SK-N-SH (cell line): Measurements from ENCODE around the gene NFIA. TPM values are rescaled to one million over a fixed set of nuclear protein-coding genes. Genes with fewer than 3 reads are reported as not detected.

Experiments
- CTCF ChIA-PET: fragments of 300-600, 350-600 bp; formaldehyde crosslinking; extraction: SDS; loops from one replicate; lab custom pipeline; 2021; lab: Yijun Ruan, JAX
- POLR2A ChIA-PET: fragments of 350-600 bp; sonication (Branson Sonifier 250); formaldehyde crosslinking; extraction: SDS; loops from one replicate; lab custom pipeline; 2020; ENCODE audit warnings: antibody characterized with exemption, inconsistent platforms; lab: Yijun Ruan, JAX
- DNase-seq: peaks from one replicate; pipeline ENCODE4 v3.0.0; 2012
- H2AFZ ChIP-seq: fragments of 200-600 bp; sonication (generic); 2 replicates; pipeline ENCODE4 v1.8.1; 2016; ENCODE audit warnings: antibody characterized with exemption, mild to moderate bottlenecking, low read depth
- H3F3A ChIP-seq: fragments of 200-600 bp; sonication (generic); replicated peaks from 2 replicates; pipeline ENCODE3; 2016; ENCODE audit warnings: antibody characterized with exemption, mild to moderate bottlenecking; ENCODE audit not compliant: insufficient read depth
- H3K27ac ChIP-seq, 2 experiments: fragments of 200-500 bp in 1 of 2; fragments of 200-600 bp in 1 of 2; sonication (Bioruptor generic) in 1 of 2; sonication (generic), shearing (Covaris generic) in 1 of 2; 2 replicates each; pipeline versions ENCODE4 v1.5.1 to v1.6.1; 2014 to 2016; ENCODE audit warnings: low read depth in 2 of 2, inconsistent platforms in 1 of 2, low read length in 1 of 2, mild to moderate bottlenecking in 1 of 2, mixed read lengths in 1 of 2
- H3K27me3 ChIP-seq: fragments of 200-600 bp; sonication (generic), shearing (Covaris generic); 2 replicates; pipeline ENCODE4 v1.6.1; 2016; ENCODE audit warnings: mixed run types; ENCODE audit not compliant: insufficient read depth
- H3K36me3 ChIP-seq, 2 experiments: fragments of 200-500 bp in 1 of 2; fragments of 200-600 bp in 1 of 2; sonication (Bioruptor generic) in 1 of 2; sonication (generic) in 1 of 2; replicated peaks in 1 of 2; 2 replicates each; pipeline versions ENCODE3 to v1.5.1; 2014 to 2016; ENCODE audit warnings: low read length in 1 of 2, mild to moderate bottlenecking in 1 of 2; ENCODE audit not compliant: insufficient read depth in 2 of 2, control insufficient read depth in 1 of 2
- H3K4me1 ChIP-seq, 2 experiments: fragments of 200-500 bp in 1 of 2; fragments of 200-600 bp in 1 of 2; sonication (Bioruptor generic) in 1 of 2; sonication (generic), shearing (Covaris generic) in 1 of 2; 2 replicates each; pipeline versions ENCODE4 v1.5.1 to v1.6.1; 2014 to 2016; ENCODE audit warnings: low read depth in 1 of 2, low read length in 1 of 2, mixed run types in 1 of 2; ENCODE audit not compliant: insufficient read depth in 2 of 2, control insufficient read depth in 1 of 2
- H3K4me2 ChIP-seq: fragments of 200-600 bp; sonication (generic), shearing (Covaris generic); 2 replicates; pipeline ENCODE4 v1.6.1; 2017; ENCODE audit warnings: mixed run types
- H3K4me3 ChIP-seq, 2 experiments: fragments of 200-500 bp in 1 of 2; fragments of 200-600 bp in 1 of 2; sonication (Bioruptor generic) in 1 of 2; sonication (generic), shearing (Covaris generic) in 1 of 2; 2 replicates each; pipeline versions ENCODE4 v1.5.1 to v1.8.1; 2014 to 2016; ENCODE audit warnings: low read depth in 2 of 2, inconsistent platforms in 1 of 2, low read length in 1 of 2, mild to moderate bottlenecking in 1 of 2, mixed read lengths in 1 of 2, moderate library complexity in 1 of 2
- H3K79me2 ChIP-seq: fragments of 200-600 bp; sonication (generic); 2 replicates; pipeline ENCODE4 v1.8.1; 2017; ENCODE audit warnings: mild to moderate bottlenecking; ENCODE audit not compliant: insufficient read depth
- H3K9ac ChIP-seq: fragments of 200-600 bp; sonication (generic); 2 replicates; pipeline ENCODE4 v1.6.1; 2017; ENCODE audit warnings: mixed run types
- H3K9me2 ChIP-seq: fragments of 200-600 bp; sonication (generic); 2 replicates; pipeline ENCODE4 v1.6.1; 2017; ENCODE audit warnings: mixed run types
- H3K9me3 ChIP-seq: fragments of 200-600 bp; sonication (generic); 2 replicates; pipeline ENCODE4 v1.6.1; 2017; ENCODE audit warnings: mixed run types, mild to moderate bottlenecking, moderate library complexity
- H4K20me1 ChIP-seq: fragments of 200-600 bp; sonication (generic); 2 replicates; pipeline ENCODE4 v1.6.1; 2017; ENCODE audit warnings: mild to moderate bottlenecking, mixed run types; ENCODE audit not compliant: insufficient read depth
- CHD2 ChIP-seq: fragments of 150-350 bp; IDR thresholded peaks from 2 replicates; pipeline ENCODE4 v1.6.1; 2018; ENCODE audit warnings: low read length; ENCODE audit not compliant: partially characterized antibody
- EP300 ChIP-seq, 2 experiments: IDR thresholded peaks; 2 replicates each; pipeline versions ENCODE4 v1.4.0 to v1.6.1; 2012; ENCODE audit warnings: borderline replicate concordance in 1 of 2, low read depth in 1 of 2, low read length in 1 of 2
- EZH2phosphoT487 ChIP-seq: fragments of 200-600 bp; sonication (generic); IDR thresholded peaks from 2 replicates; pipeline ENCODE4 v1.6.1; 2017; ENCODE audit warnings: low read depth, mixed run types, mild to moderate bottlenecking, antibody characterized with exemption, moderate library complexity, borderline replicate concordance
- GATA2 ChIP-seq: sonication (generic); formaldehyde crosslinking; IDR thresholded peaks from 2 replicates; pipeline ENCODE4 v1.5.0; 2020; ENCODE audit warnings: mild to moderate bottlenecking, missing genetic modification reagents
- MXI1 ChIP-seq: IDR thresholded peaks from 2 replicates; pipeline ENCODE4 v1.6.1; 2012; ENCODE audit warnings: mild to moderate bottlenecking, low read depth, low read length, improper control_type of control experiment
- SMC3 ChIP-seq: IDR thresholded peaks from 2 replicates; pipeline ENCODE4 v1.6.1; 2012; ENCODE audit warnings: low read depth, low read length, improper control_type of control experiment
- TAF1 ChIP-seq: IDR thresholded peaks from 2 replicates; pipeline ENCODE4 v1.6.1; 2012; ENCODE audit warnings: low read depth, mild to moderate bottlenecking, low read length, moderate library complexity, borderline replicate concordance
- TCF12 ChIP-seq: IDR thresholded peaks from 2 replicates; pipeline ENCODE4 v1.4.0; 2012
- TEAD4 ChIP-seq: IDR thresholded peaks from 2 replicates; pipeline ENCODE4 v1.4.0; 2012; ENCODE audit warnings: mild to moderate bottlenecking, borderline replicate concordance; ENCODE audit not compliant: insufficient read depth
- YY1 ChIP-seq: IDR thresholded peaks from 2 replicates; pipeline ENCODE4 v1.4.0; 2012; ENCODE audit warnings: low read depth, mild to moderate bottlenecking
- WGBS: methylation state at CpG from one replicate; pipeline ENCODE4 v1.1.6; 2017; ENCODE audit warnings: low lambda C conversion rate; 5-methylcytosine and 5-hydroxymethylcytosine counted together
- polyA plus RNA-seq, 3 experiments: library from polyadenylated mRNA; depleted of rRNA; stranded (reverse); fragments of >200 nt; gene quantifications; 2 replicates each; pipeline ENCODE4 v1.2.3, GENCODE V29; 2012
- TF ChIP-seq, protein P1 (sequence below): IDR thresholded peaks from 2 replicates; pipeline ENCODE4 v1.4.0; 2012; ENCODE audit warnings: low read depth
- TF ChIP-seq, protein P2 (sequence below): fragments of 150-350 bp; IDR thresholded peaks from 2 replicates; pipeline ENCODE4 v1.6.1; 2016; ENCODE audit warnings: mild to moderate bottlenecking, low read depth, low read length
- TF ChIP-seq, protein P3 (sequence below): IDR thresholded peaks from 2 replicates; pipeline ENCODE4; 2012

NFIA gene
- polyA plus RNA-seq, 1 of the 3 experiments (the other 2 are of a cell fraction), result 3.3 TPM

DNA sequence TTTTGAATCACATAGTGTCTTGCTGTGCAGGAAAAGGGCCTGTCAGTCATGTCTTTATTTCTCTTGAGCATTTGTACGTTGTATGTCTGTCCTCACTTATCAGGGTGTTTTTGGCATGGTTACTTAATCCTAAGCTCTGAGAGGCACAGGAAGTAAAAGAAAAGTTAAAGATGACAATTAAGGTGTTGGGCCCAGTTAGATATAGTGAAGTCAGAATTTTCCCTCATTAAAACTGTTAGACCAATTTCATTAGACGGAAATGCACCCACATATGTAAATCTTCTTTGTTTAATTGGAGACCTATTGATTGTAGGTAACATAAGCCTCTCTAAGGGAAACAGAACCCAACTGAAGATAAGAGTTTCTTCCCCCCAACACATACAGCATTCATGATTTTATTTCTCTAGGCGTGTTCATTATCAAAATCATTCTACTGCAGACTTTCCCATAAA, 21.9 kb downstream of the NFIA start:
- 99% methylated on average over 3 of the region's 3 CpGs for WGBS
- peaks cover 10% of the 10 kb centered on the region for H3K79me2 ChIP-seq
- H3K4me2 ChIP-seq, result no peak overlapping the region
- H3K36me3 ChIP-seq, result peaks cover 2 to 13% of the 10 kb centered on the region in 2 experiments
- no peak overlapping the region for H3K4me3 ChIP-seq
- H2AFZ ChIP-seq, result no peak overlapping the region
- ChIA-PET CTCF (interaction anchor here (1.3 to 2.3 kb wide), 2 partner anchors 12 to 54 kb away, joined by 4 to 10 read pairs; no protein-coding TSS in a partner anchor), POLR2A (no interaction called here)
- TF ChIP-seq EZH2phosphoT487, result no peak
- TF ChIP-seq, protein P1, sequence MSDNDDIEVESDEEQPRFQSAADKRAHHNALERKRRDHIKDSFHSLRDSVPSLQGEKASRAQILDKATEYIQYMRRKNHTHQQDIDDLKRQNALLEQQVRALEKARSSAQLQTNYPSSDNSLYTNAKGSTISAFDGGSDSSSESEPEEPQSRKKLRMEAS, result no peak
- TF ChIP-seq MXI1, result no peak
- TF ChIP-seq, protein P2, sequence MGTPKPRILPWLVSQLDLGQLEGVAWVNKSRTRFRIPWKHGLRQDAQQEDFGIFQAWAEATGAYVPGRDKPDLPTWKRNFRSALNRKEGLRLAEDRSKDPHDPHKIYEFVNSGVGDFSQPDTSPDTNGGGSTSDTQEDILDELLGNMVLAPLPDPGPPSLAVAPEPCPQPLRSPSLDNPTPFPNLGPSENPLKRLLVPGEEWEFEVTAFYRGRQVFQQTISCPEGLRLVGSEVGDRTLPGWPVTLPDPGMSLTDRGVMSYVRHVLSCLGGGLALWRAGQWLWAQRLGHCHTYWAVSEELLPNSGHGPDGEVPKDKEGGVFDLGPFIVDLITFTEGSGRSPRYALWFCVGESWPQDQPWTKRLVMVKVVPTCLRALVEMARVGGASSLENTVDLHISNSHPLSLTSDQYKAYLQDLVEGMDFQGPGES, result no peak
- no peak overlapping the region for H3K9ac ChIP-seq
- H3K9me3 ChIP-seq, result peaks cover 13% of the 10 kb centered on the region; the same call in 1 of the 2 replicates
- H4K20me1 ChIP-seq, result no peaks in the 10 kb centered on the region
- no peaks in the 10 kb centered on the region for H3K9me2 ChIP-seq
- no peaks in the 10 kb centered on the region for H3K27me3 ChIP-seq
- DNase-seq, result no peak
- H3K4me1 ChIP-seq, result peaks cover 0 to 9% of the 10 kb centered on the region in 2 experiments; a peak in 2 of 4 replicates
- no peak overlapping the region for H3K27ac ChIP-seq
- H3F3A ChIP-seq, result no peaks in the 10 kb centered on the region

DNA sequence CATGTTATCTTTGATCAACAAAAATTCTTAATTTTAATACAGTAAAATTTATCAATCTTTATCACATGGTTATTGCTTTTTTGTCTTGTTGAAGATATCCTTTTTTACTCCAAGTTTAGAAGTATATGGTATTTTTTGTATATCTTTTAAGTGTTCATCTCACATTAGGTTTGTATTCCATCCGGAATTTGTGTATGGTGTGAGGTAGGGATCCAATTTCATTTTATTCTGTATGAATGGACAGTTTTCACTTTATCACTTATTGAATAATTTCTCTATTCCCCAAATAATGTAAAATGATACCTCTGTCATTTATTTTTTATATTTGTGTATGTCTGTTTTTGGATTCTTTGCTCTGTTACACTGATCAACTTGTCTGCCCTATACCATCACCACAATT, 25.3 kb downstream of the NFIA start:
- H3K9ac ChIP-seq, result no peak overlapping the region
- no peaks in the 10 kb centered on the region for H3F3A ChIP-seq
- no peaks in the 10 kb centered on the region for H3K27me3 ChIP-seq
- no peak overlapping the region for H3K4me2 ChIP-seq
- no peaks in the 10 kb centered on the region for H4K20me1 ChIP-seq
- POLR2A ChIA-PET, result no interaction called here
- peaks cover 3% of the 10 kb centered on the region; the same call in 1 of the 2 replicates for H3K79me2 ChIP-seq
- DNase-seq, result no peak
- peaks cover 0 to 4% of the 10 kb centered on the region in 2 experiments; a peak in 2 of 4 replicates for H3K4me1 ChIP-seq
- H3K9me3 ChIP-seq, result peaks cover 13% of the 10 kb centered on the region; the same call in 1 of the 2 replicates
- H3K9me2 ChIP-seq, result no peaks in the 10 kb centered on the region
- no peak overlapping the region for H3K4me3 ChIP-seq
- no peak overlapping the region for H3K27ac ChIP-seq
- TF ChIP-seq EP300 (IDR thresholded peaks at IDR 0.05; ENCODE audit: borderline replicate concordance in 1 of 2, low read depth in 1 of 2, low read length in 1 of 2) (no peak), SMC3 (no peak), CHD2 (no peak), YY1 (no peak), TCF12 (no peak), MXI1 (no peak), GATA2 (CRISPR knock-in tag) (no peak), TEAD4 (no peak), TAF1 (no peak), EZH2phosphoT487 (no peak)
- TF ChIP-seq, protein P3, sequence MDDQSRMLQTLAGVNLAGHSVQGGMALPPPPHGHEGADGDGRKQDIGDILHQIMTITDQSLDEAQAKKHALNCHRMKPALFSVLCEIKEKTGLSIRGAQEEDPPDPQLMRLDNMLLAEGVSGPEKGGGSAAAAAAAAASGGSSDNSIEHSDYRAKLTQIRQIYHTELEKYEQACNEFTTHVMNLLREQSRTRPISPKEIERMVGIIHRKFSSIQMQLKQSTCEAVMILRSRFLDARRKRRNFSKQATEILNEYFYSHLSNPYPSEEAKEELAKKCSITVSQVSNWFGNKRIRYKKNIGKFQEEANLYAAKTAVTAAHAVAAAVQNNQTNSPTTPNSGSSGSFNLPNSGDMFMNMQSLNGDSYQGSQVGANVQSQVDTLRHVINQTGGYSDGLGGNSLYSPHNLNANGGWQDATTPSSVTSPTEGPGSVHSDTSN, result no peak
- TF ChIP-seq, all 33 proteins: peak for 0
- 57% methylated on average over 1 of the region's 1 CpG for WGBS
- Histone ChIP-seq H2AFZ (no peak overlapping the region), H3K36me3 (peaks cover 2 to 13% of the 10 kb centered on the region in 2 experiments)
- CTCF ChIA-PET, result no interaction called here
